Caco-2 (cell line): ENCODE measurements around the gene SMARCA2. TPM values are rescaled to one million over a fixed set of nuclear protein-coding genes. Genes with fewer than 3 reads are reported as not detected.

Experiments
- BruUV-seq: library from RNA; stranded (reverse); fragments of 400-500 nt; replicated peaks from 2 replicates; lab custom pipeline; 2021; lab: Mats Ljungman, UMichigan
- CTCF ChIA-PET: fragments of 300-600 bp; sonication (Branson Sonifier 250); formaldehyde crosslinking; loops from one replicate; lab custom pipeline; 2022; ENCODE audit warnings: antibody characterized with exemption; lab: Charles Lee
- POLR2A ChIA-PET: fragments of 300-600 bp; sonication (Branson Sonifier 250); formaldehyde crosslinking; loops from one replicate; lab custom pipeline; 2022; ENCODE audit warnings: antibody characterized with exemption; lab: Charles Lee
- DNase-seq, 2 experiments: peaks; one replicate each; pipeline versions ENCODE4 v3.0.0 to v3.0.0-alpha.2; 2020 to 2022
- H3K27me3 ChIP-seq: replicated peaks from 2 replicates; pipeline ENCODE4 v1.6.0; 2011; ENCODE audit warnings: low read length; ENCODE audit not compliant: control insufficient read depth, insufficient read depth
- H3K36me3 ChIP-seq: 2 replicates; pipeline ENCODE4 v1.5.1; 2011; ENCODE audit warnings: low read length; ENCODE audit not compliant: control insufficient read depth, insufficient read depth
- H3K4me1 ChIP-seq: fragments of 250-450 bp; sonication (Bioruptor Pico); 2 replicates; pipeline ENCODE4 v1.5.1; 2020; ENCODE audit warnings: mild to moderate bottlenecking
- H3K4me3 ChIP-seq: 2 replicates; pipeline ENCODE4 v1.5.1; 2011; ENCODE audit warnings: low read depth, mild to moderate bottlenecking, control low read depth, low read length
- H3K9me3 ChIP-seq: fragments of 250-450 bp; sonication (Bioruptor Pico); 2 replicates; pipeline ENCODE4 v1.5.1; 2020; ENCODE audit warnings: mild to moderate bottlenecking, moderate library complexity
- H3K27ac Mint-ChIP-seq: one replicate; pipeline ENCODE4 v1.8.0; 2022; ENCODE audit warnings: mixed read lengths; ENCODE audit not compliant: unreplicated experiment
- H3K27me3 Mint-ChIP-seq: one replicate; pipeline ENCODE4 v1.8.0; 2022; ENCODE audit warnings: mixed read lengths; ENCODE audit not compliant: insufficient read depth, unreplicated experiment
- H3K36me3 Mint-ChIP-seq: one replicate; pipeline ENCODE4 v1.8.0; 2022; ENCODE audit warnings: mild to moderate bottlenecking, mixed read lengths; ENCODE audit not compliant: insufficient read depth, unreplicated experiment
- H3K4me1 Mint-ChIP-seq: one replicate; pipeline ENCODE4 v1.8.0; 2022; ENCODE audit warnings: low read depth, mixed read lengths; ENCODE audit not compliant: unreplicated experiment
- H3K4me3 Mint-ChIP-seq: one replicate; pipeline ENCODE4 v1.8.0; 2022; ENCODE audit warnings: mild to moderate bottlenecking, moderate library complexity, mixed read lengths; ENCODE audit not compliant: unreplicated experiment
- H3K9me3 Mint-ChIP-seq: one replicate; pipeline ENCODE4 v1.8.0; 2022; ENCODE audit warnings: mixed read lengths; ENCODE audit not compliant: unreplicated experiment
- CTCF ChIP-seq, 2 experiments: fragments of 200-600 bp in 1 of 2; IDR thresholded peaks; 1 replicate in 1 of 2; 2 replicates in 1 of 2; pipeline versions ENCODE4 v1.5.1 to v1.8.0; 2011 to 2022; ENCODE audit warnings: antibody characterized with exemption in 1 of 2, control low read depth in 1 of 2, inconsistent platforms in 1 of 2, low read depth in 1 of 2, low read length in 1 of 2, mild to moderate bottlenecking in 1 of 2, moderate library complexity in 1 of 2; ENCODE audit not compliant: insufficient read depth in 1 of 2, severe bottlenecking in 1 of 2, unreplicated experiment in 1 of 2
- intact Hi-C: fragments of 100-400 bp; cut with micrococcal nuclease; formaldehyde crosslinking; loops from one replicate; pipeline ENCODE4 v1.10.0; 2022; ENCODE audit not compliant: unreplicated experiment
- total RNA-seq: library from RNA; stranded (reverse); gene quantifications from 2 replicates; pipeline ENCODE4 v1.2.3, GENCODE V29; 2022

The SMARCA2 gene
- total RNA-seq, 1 experiment from 2014 or later: 13.5 TPM

DNA sequence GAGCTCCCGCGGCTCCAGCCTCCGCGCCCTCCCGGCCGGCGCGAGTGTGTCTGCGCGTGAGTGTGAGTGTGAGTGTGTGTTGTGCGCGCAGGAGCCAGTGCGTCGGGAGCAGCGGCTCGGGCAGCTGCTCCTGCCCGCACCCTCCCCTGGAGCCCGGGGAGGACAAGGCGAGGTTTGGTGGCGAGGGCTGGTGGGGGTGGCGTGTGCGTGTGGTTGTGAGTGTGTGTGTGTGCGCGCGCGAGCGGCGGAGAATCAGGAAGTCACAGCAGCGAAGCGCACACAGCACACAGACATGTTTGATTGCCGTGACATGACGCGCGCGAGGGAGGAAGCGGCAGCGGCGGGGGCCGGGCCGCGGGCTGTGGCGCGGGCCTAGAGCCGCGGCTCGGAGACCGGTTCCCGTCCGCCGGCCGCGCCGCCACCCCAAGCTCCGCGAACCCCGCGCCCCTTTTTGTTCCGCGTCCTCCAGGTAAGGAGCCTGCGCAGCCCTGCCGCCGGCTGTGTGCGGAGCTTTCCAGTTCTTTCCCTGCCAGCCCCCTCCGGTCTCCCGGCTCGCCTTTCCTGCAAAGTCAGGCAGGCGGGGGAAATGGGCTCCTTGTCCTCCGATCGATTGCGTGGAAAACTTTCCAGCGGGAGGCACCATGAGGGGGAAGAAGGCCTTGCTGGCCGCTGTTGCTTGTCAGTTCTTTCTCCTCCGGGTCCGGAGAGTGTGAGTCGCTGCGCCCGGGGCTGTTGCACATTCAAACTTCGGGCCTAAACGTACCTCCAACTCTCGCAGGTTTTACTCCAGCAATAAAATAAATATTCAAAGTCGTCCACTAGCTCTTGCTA, 2.4 kb downstream of the SMARCA2 start:
- ChIA-PET CTCF (no interaction called here), POLR2A (no interaction called here)
- no peaks in the 10 kb centered on the region for H3K4me1 ChIP-seq
- no peaks in the 10 kb centered on the region for H3K27me3 ChIP-seq
- H3K36me3 Mint-ChIP-seq: peaks cover 10% of the 10 kb centered on the region
- no peak for TF ChIP-seq CTCF (IDR thresholded peaks at IDR 0.05; ENCODE audit: insufficient read depth in 1 of 2, low read depth in 1 of 2, low read length in 1 of 2, severe bottlenecking in 1 of 2, unreplicated experiment in 1 of 2)
- H3K4me1 Mint-ChIP-seq: no peaks in the 10 kb centered on the region
- no peaks in the 10 kb centered on the region for H3K9me3 ChIP-seq
- H3K27ac Mint-ChIP-seq: no peak overlapping the region
- peak; percentile 21 to 33 for DNase-seq
- H3K36me3 ChIP-seq: no peaks in the 10 kb centered on the region
- H3K9me3 Mint-ChIP-seq: no peaks in the 10 kb centered on the region
- H3K4me3 Mint-ChIP-seq: peak overlapping the region; percentile 91
- peak overlapping the region; percentile 53 for H3K4me3 ChIP-seq
- H3K27me3 Mint-ChIP-seq: peaks cover 15% of the 10 kb centered on the region
- intact Hi-C loops: loop anchor here (10.0 kb wide), 1 partner anchor 97 kb away; no protein-coding TSS in a partner anchor
- no TSS peak for BruUV-seq

DNA sequence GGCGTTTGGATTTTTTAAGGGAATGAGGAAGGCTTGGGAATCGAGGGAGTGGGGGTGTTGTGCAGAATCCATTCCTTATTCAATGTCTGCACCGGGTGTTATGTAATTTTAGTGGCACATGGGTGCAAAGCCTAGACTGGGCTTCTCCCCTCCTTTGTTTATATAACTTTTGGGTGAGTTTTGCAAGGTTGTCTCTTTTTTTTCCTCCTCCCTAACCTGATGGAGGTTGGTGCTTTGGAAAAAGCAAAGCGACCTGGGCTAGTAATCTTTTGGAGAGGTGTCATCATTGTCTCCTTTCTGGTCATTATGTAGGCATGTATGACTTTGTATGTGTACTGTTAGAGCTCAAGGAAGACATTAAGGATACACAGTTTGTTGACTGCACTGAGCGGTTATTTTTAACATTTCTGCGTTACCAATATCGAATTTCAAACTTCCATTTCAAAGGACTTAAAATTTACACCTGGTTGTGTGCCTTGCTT, 3.1 kb downstream of the SMARCA2 start:
- no peaks in the 10 kb centered on the region for H3K9me3 Mint-ChIP-seq
- peaks cover 10% of the 10 kb centered on the region for H3K36me3 Mint-ChIP-seq
- H3K4me3 ChIP-seq: peak overlapping the region; percentile 53
- H3K27ac Mint-ChIP-seq: no peak overlapping the region
- DNase-seq: no peak
- peaks cover 10% of the 10 kb centered on the region for H3K27me3 Mint-ChIP-seq
- no peaks in the 10 kb centered on the region for H3K4me1 Mint-ChIP-seq
- no peak for TF ChIP-seq CTCF (IDR thresholded peaks at IDR 0.05; ENCODE audit: insufficient read depth in 1 of 2, low read depth in 1 of 2, low read length in 1 of 2, severe bottlenecking in 1 of 2, unreplicated experiment in 1 of 2)
- no TSS peak for BruUV-seq
- H3K27me3 ChIP-seq: no peaks in the 10 kb centered on the region
- peak overlapping the region; percentile 91 for H3K4me3 Mint-ChIP-seq
- intact Hi-C loops: loop anchor here (10.0 kb wide), 1 partner anchor 97 kb away; no protein-coding TSS in a partner anchor
- no peaks in the 10 kb centered on the region for H3K4me1 ChIP-seq
- H3K9me3 ChIP-seq: no peaks in the 10 kb centered on the region
- no peaks in the 10 kb centered on the region for H3K36me3 ChIP-seq
- POLR2A ChIA-PET: no interaction called here
- CTCF ChIA-PET: no interaction called here

DNA sequence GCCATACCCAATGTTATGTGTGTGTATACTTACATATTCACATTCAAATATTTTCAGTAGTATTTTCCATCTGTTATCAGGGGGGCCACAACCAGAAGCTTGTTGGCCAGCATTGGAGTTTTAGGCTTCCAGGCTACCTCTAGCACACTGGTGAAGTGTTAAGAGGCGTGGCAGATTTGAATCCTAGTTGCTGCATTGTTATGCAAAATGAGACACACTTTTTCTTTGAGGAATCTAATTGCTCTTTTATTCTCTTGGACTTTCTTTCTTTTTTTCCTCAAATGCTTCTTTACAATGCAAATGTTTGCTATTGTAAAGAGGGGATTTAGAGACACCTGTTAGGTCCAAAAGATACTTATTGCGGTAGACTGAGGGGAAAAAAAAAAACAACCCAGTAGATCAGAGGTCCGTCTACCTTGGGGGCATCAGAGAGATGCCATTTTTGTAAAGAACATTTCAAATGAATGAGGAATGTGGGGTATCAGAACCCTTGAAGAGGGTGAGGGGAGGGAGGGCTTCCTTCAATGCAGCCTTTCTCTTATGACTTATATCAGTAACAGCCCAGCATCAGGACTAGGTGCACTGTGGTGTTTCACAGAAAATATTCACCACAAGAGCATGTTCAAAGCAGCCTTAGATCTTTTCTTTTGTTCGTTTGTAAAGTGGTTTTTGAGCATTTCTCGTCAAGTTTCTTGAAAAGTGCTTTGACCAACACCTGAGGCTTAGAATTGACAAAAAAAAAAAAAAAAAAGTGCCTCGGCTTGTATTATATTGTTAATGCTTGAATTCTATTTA, 3.8 kb downstream of the SMARCA2 start:
- Histone ChIP-seq H3K4me1 (no peaks in the 10 kb centered on the region), H3K36me3 (no peaks in the 10 kb centered on the region), H3K9me3 (no peaks in the 10 kb centered on the region), H3K4me3 (no peak overlapping the region), H3K27me3 (no peaks in the 10 kb centered on the region)
- no TSS peak for BruUV-seq
- intact Hi-C loops: loop anchor here (10.0 kb wide), 1 partner anchor 96 kb away; no protein-coding TSS in a partner anchor
- DNase-seq: no peak
- Mint-ChIP-seq H3K27me3 (peaks cover 10% of the 10 kb centered on the region), H3K27ac (no peak overlapping the region), H3K4me3 (no peak overlapping the region), H3K4me1 (no peaks in the 10 kb centered on the region), H3K36me3 (peaks cover 10% of the 10 kb centered on the region), H3K9me3 (no peaks in the 10 kb centered on the region)
- CTCF ChIA-PET: no interaction called here
- no peak for TF ChIP-seq CTCF (IDR thresholded peaks at IDR 0.05; ENCODE audit: insufficient read depth in 1 of 2, low read depth in 1 of 2, low read length in 1 of 2, severe bottlenecking in 1 of 2, unreplicated experiment in 1 of 2)
- POLR2A ChIA-PET: no interaction called here
